HT1080 (cell line): ENCODE data around the gene CORIN. TPM values are rescaled to one million over a fixed set of nuclear protein-coding genes. Genes with fewer than 3 reads are reported as not detected.
"Not testable (repeated sequence)": the region's sequence is repeated elsewhere in the genome, so short reads cannot be mapped to it uniquely, and the experiment has no call there.

Experiments
- DNase-seq: peaks from one replicate; pipeline ENCODE4 v3.0.0-alpha.2; 2015; ENCODE audit warnings: low read depth
- total RNA-seq: library from RNA; depleted of rRNA; stranded (reverse); fragments of >200 nt; shearing (Covaris generic); gene quantifications from 2 replicates; pipeline ENCODE4 v1.2.3, GENCODE V29; 2014

CORIN gene
- total RNA-seq, 1 experiment from 2014 or later = 0.51 TPM

GRCh38 chr4:47721892-47722575, 115.8 kb downstream of the CORIN start:
- DNase-seq = no peak

- DNase-seq = no peak
These were observed 116.4 kb downstream of the CORIN start for GRCh38 chr4:47721485-47721884.

- DNase-seq = no peak
These were observed 117.1 kb downstream of the CORIN start for GRCh38 chr4:47720787-47721186.

GRCh38 chr4:47719576-47719975, 118.3 kb downstream of the CORIN start:
- no peak for DNase-seq

- no peak for DNase-seq
These were observed 119.2 kb downstream of the CORIN start for GRCh38 chr4:47718696-47719095.

- no peak for DNase-seq
These were observed 120.7 kb downstream of the CORIN start for GRCh38 chr4:47717188-47717587.

GRCh38 chr4:47715716-47716416, 122.0 kb downstream of the CORIN start:
- no peak for DNase-seq

- DNase-seq = no peak
These were observed 123.6 kb downstream of the CORIN start for GRCh38 chr4:47714269-47714668.

- no peak for DNase-seq
These were observed 124.6 kb downstream of the CORIN start for GRCh38 chr4:47713129-47713834.

GRCh38 chr4:47711646-47712045, 126.2 kb downstream of the CORIN start:
- DNase-seq = no peak

GRCh38 chr4:47711183-47711582, 126.7 kb downstream of the CORIN start:
- DNase-seq = no peak

- not testable (repeated sequence) for DNase-seq
These were observed 131.5 kb downstream of the CORIN start for GRCh38 chr4:47706352-47706751.

- DNase-seq = peak; percentile 28
These were observed 132.4 kb downstream of the CORIN start for GRCh38 chr4:47705326-47705981.

- peak; percentile 62 for DNase-seq
These were observed 133.1 kb downstream of the CORIN start for GRCh38 chr4:47704693-47705325.

GRCh38 chr4:47703956-47704355, 133.9 kb downstream of the CORIN start:
- DNase-seq = no peak

- DNase-seq = no peak
These were observed 134.9 kb downstream of the CORIN start for GRCh38 chr4:47703008-47703407.

GRCh38 chr4:47701286-47701685, 136.6 kb downstream of the CORIN start:
- DNase-seq = no peak

- no peak for DNase-seq
These were observed 139.0 kb downstream of the CORIN start for GRCh38 chr4:47698837-47699236.

- no peak for DNase-seq
These were observed 141.0 kb downstream of the CORIN start for GRCh38 chr4:47696823-47697222.

- DNase-seq = no peak
These were observed 142.6 kb downstream of the CORIN start for GRCh38 chr4:47695260-47695659.

GRCh38 chr4:47694322-47694721, 143.5 kb downstream of the CORIN start:
- DNase-seq = no peak
